Non-pigmented ciliary epithelial cell (primary cell): ENCODE measurements around the gene MVB12A.
A peak's percentile ranks its signal among the peaks of the same experiment; 100 is the strongest.

ENCODE experiments used
- DNase-seq: peaks from one replicate; pipeline ENCODE4 v3.0.0-alpha.2; 2010; ENCODE audit warnings: low read depth

Gene MVB12A

GRCh38 chr19:17419621-17420474 is at the start of gene MVB12A:
Gene MVB12A, plus strand, starts transcription at chr19:17420047. Its CDS starts 89 bp downstream, at chr19:17420136.
- DNase-seq = peak; percentile 96

DNA sequence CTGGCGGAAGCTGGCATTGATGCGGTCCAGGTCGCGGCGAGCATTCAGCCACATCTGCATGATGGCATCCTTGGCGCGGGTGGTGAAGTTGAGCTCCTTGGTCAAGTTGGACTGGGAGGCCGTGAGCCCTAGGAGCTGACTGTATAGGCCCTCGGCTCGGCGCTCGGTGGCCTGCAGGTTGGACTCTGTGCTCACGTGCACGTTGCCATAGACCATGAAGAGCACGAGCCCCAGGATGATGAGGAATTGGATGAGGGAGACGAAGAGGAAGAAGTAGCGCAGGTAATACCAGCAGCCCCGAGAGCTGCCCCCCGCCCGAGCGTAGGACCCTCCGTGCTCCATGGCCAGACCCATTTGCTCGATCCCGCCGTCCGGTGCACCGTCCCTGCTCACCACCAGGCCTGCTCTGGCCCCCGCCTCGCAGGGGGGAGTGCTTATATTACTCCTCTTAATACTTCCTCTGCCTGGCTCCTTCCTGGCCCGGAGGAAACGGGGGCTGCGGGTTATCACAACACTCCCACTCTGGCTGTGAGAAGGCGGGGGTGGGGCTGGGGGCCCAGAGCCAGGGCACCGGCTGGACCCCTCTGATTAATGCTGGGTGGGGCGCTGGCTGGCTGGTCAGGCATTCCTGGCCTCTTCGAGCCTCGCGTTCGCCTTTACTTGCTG is 42.8 kb upstream of the MVB12A start, which contains the start of gene PLVAP:
TSS of gene PLVAP (minus strand) at position 408 of the 666 bp plus-strand sequence. CDS start at position 354, 54 bp downstream.
- DNase-seq = no peak

DNA sequence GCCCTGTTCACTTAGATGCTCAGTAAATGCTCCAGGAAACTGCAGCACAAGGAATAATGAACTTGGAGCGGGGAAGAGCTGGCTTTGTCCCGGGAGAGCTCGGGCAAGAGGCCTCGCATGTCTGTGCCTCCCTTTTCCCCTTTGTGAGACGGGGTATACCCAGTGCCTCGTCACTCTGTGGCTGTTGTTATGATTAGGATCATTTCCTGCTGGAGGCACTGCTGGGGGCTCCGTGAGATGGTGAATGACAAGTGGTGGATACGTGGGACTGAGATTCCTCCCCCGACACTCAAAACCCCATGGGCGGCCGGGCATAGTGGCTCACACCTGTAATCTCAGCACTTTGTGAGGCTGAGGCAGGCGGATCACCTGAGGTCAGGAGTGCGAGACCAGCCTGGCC is 41.6 kb upstream of the MVB12A start:
- no peak for DNase-seq

DNA sequence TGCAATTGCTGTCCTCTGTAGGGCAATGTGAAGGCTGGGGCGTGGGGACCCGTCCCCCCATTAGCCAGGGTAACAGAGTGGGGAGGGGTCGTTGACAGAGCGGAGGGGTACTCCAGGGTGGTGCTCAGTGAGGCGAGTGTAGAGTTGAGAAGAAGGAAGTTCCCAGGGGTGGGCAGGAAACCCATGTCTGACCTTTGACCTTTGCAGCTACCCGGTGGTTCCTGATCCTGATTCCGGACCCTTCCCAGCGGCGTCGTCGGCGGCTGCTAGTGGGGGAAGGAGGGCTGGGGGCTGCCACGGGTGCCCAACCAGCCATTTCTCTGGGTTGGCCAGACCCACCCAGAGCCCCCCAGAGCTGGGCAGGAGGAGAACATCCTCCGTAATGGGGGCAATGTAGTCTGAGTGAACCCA is 40.6 kb upstream of the MVB12A start:
- DNase-seq = no peak

DNA sequence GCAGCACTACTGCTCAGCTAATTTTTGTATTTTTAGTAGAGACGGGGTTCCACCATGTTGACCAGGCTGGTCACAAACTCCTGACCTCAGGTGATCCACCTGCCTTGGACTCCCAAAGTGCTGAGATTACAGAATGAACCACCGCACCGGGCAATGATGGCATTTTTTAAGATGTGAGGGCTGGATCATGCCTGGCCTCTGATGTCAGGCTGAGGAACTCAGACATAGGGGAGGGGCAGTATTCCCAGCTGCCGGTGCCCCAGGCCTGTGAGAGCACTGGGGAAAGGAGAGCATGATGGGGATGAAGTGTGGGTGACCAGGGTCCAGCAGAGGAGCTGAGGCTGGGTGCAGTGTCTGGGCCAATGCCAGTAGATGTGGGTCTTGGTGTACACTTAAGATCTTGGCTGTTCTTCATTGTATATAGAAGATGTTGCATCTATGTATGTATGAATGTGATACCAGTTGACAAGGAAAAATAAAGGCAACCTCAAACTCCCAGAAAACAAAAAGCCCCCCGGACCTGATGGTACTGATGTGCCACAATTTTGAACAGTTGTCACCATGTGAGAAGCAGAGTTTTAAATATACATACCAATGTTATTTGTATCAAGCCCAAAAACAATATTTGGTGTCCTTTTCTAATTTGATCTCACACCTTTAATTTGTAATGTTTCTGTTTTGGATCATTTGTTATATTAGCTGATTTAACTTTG is 39.3 kb upstream of the MVB12A start:
- no peak for DNase-seq

GRCh38 chr19:17385878-17386611 is 33.8 kb upstream of the MVB12A start:
- DNase-seq = no peak

- no peak for DNase-seq
Measured at GRCh38 chr19:17389288-17389687, 30.6 kb upstream of the MVB12A start.

GRCh38 chr19:17389957-17390664 is 29.7 kb upstream of the MVB12A start:
- DNase-seq = no peak

- DNase-seq = peak; percentile 51
Measured at GRCh38 chr19:17390665-17391370, 29.0 kb upstream of the MVB12A start.

- DNase-seq = no peak
Measured at GRCh38 chr19:17391371-17392151, 28.3 kb upstream of the MVB12A start.

DNA sequence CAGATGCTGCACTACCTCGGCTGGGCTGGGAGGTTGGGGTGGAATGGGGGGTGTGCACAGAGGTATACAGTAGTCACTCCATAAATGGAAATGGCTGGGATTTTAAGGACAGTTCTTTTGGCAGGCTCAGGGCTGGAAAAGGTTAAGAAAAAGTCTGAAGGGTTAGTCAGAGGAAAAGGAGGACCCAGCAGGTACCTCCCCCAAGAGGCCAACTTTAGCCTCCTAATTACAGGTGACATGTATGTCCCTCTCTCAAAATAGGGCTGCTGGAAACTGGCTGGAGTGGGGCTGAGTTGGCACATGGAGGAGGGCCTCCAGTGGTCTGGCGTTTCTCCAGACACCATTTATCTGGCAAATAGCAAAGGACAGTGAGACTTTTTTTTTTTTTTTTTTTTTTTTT is 26.8 kb upstream of the MVB12A start:
- DNase-seq = no peak

GRCh38 chr19:17393914-17394313 is 25.9 kb upstream of the MVB12A start, which contains the start of gene CCDC194:
Gene CCDC194, minus strand, starts transcription at chr19:17394196. Its CDS starts 38 bp downstream, at chr19:17394158.
- no peak for DNase-seq

DNA sequence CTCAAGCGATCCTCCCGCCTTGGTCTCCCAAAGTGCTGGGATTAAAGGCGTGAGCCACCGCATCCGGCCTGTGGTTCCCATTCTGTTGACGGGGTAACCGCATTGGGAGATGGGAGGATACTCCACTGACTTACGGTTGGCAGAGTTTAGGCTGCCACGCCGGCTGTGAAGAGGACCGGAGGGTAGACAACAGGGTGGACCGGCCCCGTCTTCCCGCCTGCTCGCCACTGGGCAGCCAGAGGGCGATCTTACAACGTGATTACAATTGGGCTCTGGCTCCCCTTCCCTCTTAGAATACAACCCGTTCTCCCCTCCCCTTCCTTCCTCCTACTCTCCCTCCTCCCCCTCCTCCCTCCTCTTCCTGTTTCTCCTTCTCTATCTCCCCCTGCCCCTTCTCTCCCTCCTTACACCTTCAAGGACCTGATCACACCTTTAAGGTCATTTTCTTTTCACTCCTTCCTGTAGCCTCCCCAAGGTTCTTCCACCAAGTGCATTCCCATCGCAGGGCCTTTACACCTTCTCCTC is 24.9 kb upstream of the MVB12A start:
- no peak for DNase-seq

GRCh38 chr19:17398902-17399527 is 20.8 kb upstream of the MVB12A start:
- DNase-seq = no peak

DNA sequence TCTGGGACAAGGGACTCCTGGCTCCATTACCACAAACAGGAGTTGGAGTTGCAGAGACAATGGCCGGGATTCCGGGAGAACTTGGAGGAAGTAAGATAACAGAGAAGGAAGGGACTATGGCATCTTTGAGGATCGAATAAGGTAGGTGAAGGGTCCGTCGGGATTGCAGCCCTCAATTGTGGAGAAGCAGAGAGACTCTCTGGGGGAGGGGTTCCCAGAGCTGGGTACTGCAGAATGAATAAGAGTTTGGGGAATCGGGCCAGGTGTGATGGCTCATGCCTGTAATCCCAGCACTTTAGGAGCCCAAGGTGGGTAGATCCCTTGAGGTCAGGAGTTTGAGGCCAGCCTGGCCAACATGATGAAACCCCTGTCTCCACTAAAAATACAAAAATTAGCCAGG is 18.2 kb upstream of the MVB12A start:
- DNase-seq = no peak

GRCh38 chr19:17402982-17403855 is 16.6 kb upstream of the MVB12A start:
- DNase-seq = no peak

DNA sequence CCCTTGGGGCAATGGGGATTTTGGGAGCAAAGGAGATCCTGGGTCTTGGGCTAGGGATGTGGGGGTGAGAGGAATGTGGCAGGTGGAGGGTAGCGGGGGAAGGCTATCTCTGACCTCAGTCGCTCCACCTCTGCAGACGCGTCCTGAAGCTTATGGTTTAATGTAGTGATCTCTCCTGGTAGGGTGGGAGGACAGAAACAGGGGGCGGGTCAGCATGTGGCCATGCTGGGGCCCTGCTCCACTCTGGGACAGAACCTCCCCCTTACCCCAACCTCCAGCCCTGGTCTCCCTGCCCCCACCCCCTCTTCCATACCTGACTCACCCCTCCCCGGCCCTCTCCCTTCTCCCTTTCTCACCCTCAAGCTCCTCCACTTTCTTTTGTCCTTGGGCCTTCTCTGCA is 15.8 kb upstream of the MVB12A start:
- no peak for DNase-seq
